Measurements from ENCODE around the gene FBP1. TPM values are rescaled to one million over a fixed set of nuclear protein-coding genes. Genes with fewer than 3 reads are reported as not detected.
A peak's percentile ranks its signal among the peaks of the same experiment; 100 is the strongest.

The FBP1 gene
- total RNA-seq, 2 donors from 2014 or later: 0.95 to 1.0 TPM

DNA sequence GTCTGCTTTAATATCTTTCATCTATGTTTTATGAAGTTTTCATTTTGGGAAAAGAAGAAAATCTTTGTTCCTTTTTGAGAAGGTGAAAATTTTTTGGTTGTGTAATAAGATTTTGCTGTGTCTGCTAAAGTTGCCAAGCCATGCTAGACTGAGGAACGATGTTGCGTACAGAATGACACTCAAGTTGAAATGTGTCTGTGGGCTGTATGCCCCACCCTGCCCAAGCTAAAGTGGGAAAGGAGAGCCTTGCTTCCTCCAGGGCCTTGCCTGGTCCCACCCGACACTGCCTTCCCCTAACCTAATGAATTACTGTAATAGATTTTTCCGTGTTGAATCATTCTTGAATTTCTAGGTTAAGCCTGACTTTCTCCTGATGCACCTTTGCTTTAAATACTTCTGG, 81.9 kb downstream of the FBP1 start:
- no peak for DNase-seq
- TF ChIP-seq, protein P1, sequence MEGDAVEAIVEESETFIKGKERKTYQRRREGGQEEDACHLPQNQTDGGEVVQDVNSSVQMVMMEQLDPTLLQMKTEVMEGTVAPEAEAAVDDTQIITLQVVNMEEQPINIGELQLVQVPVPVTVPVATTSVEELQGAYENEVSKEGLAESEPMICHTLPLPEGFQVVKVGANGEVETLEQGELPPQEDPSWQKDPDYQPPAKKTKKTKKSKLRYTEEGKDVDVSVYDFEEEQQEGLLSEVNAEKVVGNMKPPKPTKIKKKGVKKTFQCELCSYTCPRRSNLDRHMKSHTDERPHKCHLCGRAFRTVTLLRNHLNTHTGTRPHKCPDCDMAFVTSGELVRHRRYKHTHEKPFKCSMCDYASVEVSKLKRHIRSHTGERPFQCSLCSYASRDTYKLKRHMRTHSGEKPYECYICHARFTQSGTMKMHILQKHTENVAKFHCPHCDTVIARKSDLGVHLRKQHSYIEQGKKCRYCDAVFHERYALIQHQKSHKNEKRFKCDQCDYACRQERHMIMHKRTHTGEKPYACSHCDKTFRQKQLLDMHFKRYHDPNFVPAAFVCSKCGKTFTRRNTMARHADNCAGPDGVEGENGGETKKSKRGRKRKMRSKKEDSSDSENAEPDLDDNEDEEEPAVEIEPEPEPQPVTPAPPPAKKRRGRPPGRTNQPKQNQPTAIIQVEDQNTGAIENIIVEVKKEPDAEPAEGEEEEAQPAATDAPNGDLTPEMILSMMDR (conservative IDR thresholded peaks at IDR 0.05): no peak
- H3K27me3 Mint-ChIP-seq (ENCODE audit: insufficient read depth): peaks cover 19% of the 10 kb centered on the region
- no peak overlapping the region for H3K27ac Mint-ChIP-seq
- WGBS, 2 experiments (ENCODE audit: insufficient coverage in 1 of 2, insufficient read length in 1 of 2): 94 to 100% methylated on average over 3 to 4 of the region's 4 CpGs
- Histone ChIP-seq H3K4me1 (ENCODE audit: control insufficient read depth, insufficient read depth, low read length) (no peaks in the 10 kb centered on the region), H3K36me3 (ENCODE audit: control insufficient read depth, insufficient read depth, low read length) (peaks cover 4% of the 10 kb centered on the region), H3K27ac (ENCODE audit: low read depth, low read length) (no peak overlapping the region), H3K9me3 (ENCODE audit: control insufficient read depth, low read length) (no peaks in the 10 kb centered on the region), H3K9ac (ENCODE audit: extremely low read depth, low read length, poor library complexity, severe bottlenecking) (no peak overlapping the region), H3K27me3 (ENCODE audit: control insufficient read depth, insufficient read depth, low read length, poor library complexity, severe bottlenecking) (peaks cover 4% of the 10 kb centered on the region), H3K4me3 (ENCODE audit: low read length) (no peak overlapping the region)
- H3K36me3 Mint-ChIP-seq (ENCODE audit: low read depth): peaks cover 30% of the 10 kb centered on the region
- H3K4me1 Mint-ChIP-seq: peaks cover 19% of the 10 kb centered on the region
- H3K9me3 Mint-ChIP-seq: no peaks in the 10 kb centered on the region
- H3K4me3 Mint-ChIP-seq: no peak overlapping the region

DNA sequence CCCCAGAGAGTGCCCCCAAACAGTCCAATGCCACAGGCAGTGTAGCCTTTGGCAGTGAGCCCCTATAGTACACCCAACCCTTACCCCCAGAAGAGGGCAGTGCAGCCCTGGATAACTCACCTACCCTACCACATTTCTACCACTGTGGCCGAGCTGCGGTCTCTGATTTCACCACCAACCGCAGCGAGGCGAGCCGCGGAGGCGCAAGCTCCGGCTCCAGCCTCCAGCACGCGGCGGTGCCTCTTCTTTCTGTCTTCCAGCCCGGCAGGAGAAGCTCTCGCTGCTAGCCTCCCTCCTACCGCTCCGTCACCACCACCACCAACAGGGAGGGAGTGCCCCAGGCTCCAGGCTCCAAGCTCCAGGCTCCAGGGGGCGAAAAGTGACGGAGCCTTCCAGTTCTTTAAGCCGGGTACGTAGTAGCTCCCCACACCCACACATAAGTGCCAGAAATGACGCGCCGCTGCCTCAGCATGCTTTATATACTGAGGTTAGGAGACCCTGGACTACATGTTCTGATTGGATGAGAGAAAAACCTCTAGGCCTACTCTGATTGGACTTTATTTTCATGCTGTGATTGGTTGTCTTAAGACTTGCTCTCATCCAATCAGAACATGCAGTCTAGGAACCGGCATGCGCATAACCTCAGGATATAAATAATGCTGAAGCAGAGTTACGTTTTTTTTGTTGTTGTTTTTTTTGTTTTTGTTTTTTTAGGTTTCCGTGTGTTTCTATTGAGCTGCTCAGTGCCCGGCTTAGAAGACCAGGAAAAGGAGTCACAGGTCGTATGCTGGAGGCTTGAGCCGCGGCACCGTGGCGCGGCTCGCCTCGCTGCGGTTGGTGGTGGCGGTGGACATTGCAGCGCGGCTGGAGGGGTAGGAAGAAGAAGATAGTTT, 84.6 kb downstream of the FBP1 start, which contains the start of gene PCAT7:
Gene PCAT7, plus strand, starts transcription at position 645 of the 893 bp plus-strand sequence.
- DNase-seq: peak; percentile 94
- Histone ChIP-seq H3K36me3 (ENCODE audit: control insufficient read depth, insufficient read depth, low read length) (peaks cover 12% of the 10 kb centered on the region), H3K27me3 (ENCODE audit: control insufficient read depth, insufficient read depth, low read length, poor library complexity, severe bottlenecking) (peaks cover 4% of the 10 kb centered on the region), H3K4me3 (ENCODE audit: low read length) (peak within 1 kb of the TSS; percentile 88), H3K9ac (ENCODE audit: extremely low read depth, low read length, poor library complexity, severe bottlenecking) (peak within 1 kb of the TSS; percentile 91), H3K9me3 (ENCODE audit: control insufficient read depth, low read length) (peaks cover 15% of the 10 kb centered on the region), H3K4me1 (ENCODE audit: control insufficient read depth, insufficient read depth, low read length) (no peaks in the 10 kb centered on the region), H3K27ac (ENCODE audit: low read depth, low read length) (peak within 1 kb of the TSS; percentile 90)
- Mint-ChIP-seq H3K36me3 (ENCODE audit: low read depth) (peaks cover 37% of the 10 kb centered on the region), H3K9me3 (peaks cover 15% of the 10 kb centered on the region), H3K27me3 (ENCODE audit: insufficient read depth) (peaks cover 19% of the 10 kb centered on the region), H3K27ac (no peak within 1 kb of the TSS), H3K4me3 (no peak within 1 kb of the TSS), H3K4me1 (peaks cover 19% of the 10 kb centered on the region)
- TF ChIP-seq, protein P1 (conservative IDR thresholded peaks at IDR 0.05): peak; percentile 80
- WGBS, 2 experiments (ENCODE audit: insufficient coverage in 1 of 2, insufficient read length in 1 of 2): 17 to 48% methylated on average over 15 to 40 of the region's 40 CpGs

DNA sequence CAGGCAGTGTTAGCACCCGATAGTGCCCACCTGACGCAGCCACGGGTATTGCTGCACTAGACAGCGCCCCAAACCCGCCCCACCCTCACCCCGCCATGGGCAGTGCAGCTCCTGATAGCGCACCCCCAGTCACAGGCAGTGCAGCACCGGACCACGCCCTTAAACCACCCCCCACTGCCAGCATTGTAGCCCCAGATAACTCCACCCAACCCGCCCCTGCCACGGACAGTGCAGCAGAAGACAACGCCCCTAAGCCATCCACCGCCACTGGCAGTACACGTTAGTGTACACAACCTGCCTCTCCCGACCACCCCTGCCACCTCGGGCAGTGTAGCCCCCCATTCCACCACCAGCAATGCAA, 85.3 kb downstream of the FBP1 start:
- peak overlapping the region; percentile 91 for H3K9ac ChIP-seq (ENCODE audit: extremely low read depth, low read length, poor library complexity, severe bottlenecking)

More for the DNA sequence above, 85.3 kb downstream of the FBP1 start:
- Mint-ChIP-seq H3K4me3 (no peak overlapping the region), H3K27me3 (ENCODE audit: insufficient read depth) (peaks cover 19% of the 10 kb centered on the region), H3K36me3 (ENCODE audit: low read depth) (peaks cover 37% of the 10 kb centered on the region), H3K9me3 (peaks cover 19% of the 10 kb centered on the region), H3K27ac (no peak overlapping the region), H3K4me1 (peaks cover 19% of the 10 kb centered on the region)
- Histone ChIP-seq H3K4me1 (ENCODE audit: control insufficient read depth, insufficient read depth, low read length) (no peaks in the 10 kb centered on the region), H3K27ac (ENCODE audit: low read depth, low read length) (no peak overlapping the region), H3K4me3 (ENCODE audit: low read length) (peak overlapping the region; percentile 88), H3K9me3 (ENCODE audit: control insufficient read depth, low read length) (peaks cover 15% of the 10 kb centered on the region), H3K36me3 (ENCODE audit: control insufficient read depth, insufficient read depth, low read length) (peaks cover 8% of the 10 kb centered on the region), H3K27me3 (ENCODE audit: control insufficient read depth, insufficient read depth, low read length, poor library complexity, severe bottlenecking) (peaks cover 4% of the 10 kb centered on the region)
- TF ChIP-seq, protein P1 (conservative IDR thresholded peaks at IDR 0.05): no peak
- DNase-seq: no peak
- 41 to 54% methylated on average over 10 to 16 of the region's 16 CpGs for WGBS, 2 experiments (ENCODE audit: insufficient coverage in 1 of 2, insufficient read length in 1 of 2)

Other genes starting within 250 kb of the FBP1 start
- 1 to 10 TPM; 4.2 to 7.3 TPM for gene PCAT7, start 84.4 kb downstream of the FBP1 start, total RNA-seq
- not detected for gene FBP2, start 45.7 kb downstream of the FBP1 start, total RNA-seq
- gene AOPEP, start 87.2 kb upstream of the FBP1 start, total RNA-seq: 10 to 100 TPM; 23.4 to 33.7 TPM